SK-N-DZ (cell line): ENCODE data around the gene LAMB3.
A peak's percentile ranks its signal among the peaks of the same experiment; 100 is the strongest.

Source experiments
- DNase-seq: peaks from one replicate; pipeline ENCODE4 v3.0.0-alpha.2; 2015; ENCODE audit warnings: low spot score

Gene LAMB3

GRCh38 chr1:209565759-209566678, 86.2 kb downstream of the LAMB3 start:
- peak; percentile 69 for DNase-seq
